CD4-positive, alpha-beta T cell treated with Interleukin-12 subunit alpha and Interleukin-12 subunit beta, for 1 hour (primary cell): Measurements from ENCODE around the gene XPO6.
"Not testable (repeated sequence)": the region's sequence is repeated elsewhere in the genome, so short reads cannot be mapped to it uniquely, and the experiment has no call there.

ENCODE experiments used
- DNase-seq: peaks from one replicate; pipeline ENCODE4 v3.0.0-alpha.2; 2020

Gene XPO6

DNA sequence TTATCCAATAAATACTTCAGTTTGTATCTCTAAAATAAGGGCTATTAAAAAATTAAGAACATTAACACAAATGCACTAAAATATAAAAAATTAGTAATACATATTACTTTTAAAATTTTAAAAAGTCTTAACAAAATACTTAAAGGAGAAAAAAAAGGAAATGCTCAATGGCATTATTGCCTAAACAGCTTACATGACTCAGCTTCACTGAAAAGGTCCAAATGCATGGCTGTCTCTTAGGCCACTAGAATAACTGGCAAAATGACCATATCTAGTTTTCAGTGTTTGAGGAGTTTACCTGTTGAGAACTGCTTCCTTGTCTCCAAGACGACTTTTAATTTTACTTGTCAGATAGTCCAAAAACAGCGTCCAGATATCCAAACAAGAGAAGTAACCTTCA is 66.0 kb downstream of the XPO6 start:
- no peak for DNase-seq

DNA sequence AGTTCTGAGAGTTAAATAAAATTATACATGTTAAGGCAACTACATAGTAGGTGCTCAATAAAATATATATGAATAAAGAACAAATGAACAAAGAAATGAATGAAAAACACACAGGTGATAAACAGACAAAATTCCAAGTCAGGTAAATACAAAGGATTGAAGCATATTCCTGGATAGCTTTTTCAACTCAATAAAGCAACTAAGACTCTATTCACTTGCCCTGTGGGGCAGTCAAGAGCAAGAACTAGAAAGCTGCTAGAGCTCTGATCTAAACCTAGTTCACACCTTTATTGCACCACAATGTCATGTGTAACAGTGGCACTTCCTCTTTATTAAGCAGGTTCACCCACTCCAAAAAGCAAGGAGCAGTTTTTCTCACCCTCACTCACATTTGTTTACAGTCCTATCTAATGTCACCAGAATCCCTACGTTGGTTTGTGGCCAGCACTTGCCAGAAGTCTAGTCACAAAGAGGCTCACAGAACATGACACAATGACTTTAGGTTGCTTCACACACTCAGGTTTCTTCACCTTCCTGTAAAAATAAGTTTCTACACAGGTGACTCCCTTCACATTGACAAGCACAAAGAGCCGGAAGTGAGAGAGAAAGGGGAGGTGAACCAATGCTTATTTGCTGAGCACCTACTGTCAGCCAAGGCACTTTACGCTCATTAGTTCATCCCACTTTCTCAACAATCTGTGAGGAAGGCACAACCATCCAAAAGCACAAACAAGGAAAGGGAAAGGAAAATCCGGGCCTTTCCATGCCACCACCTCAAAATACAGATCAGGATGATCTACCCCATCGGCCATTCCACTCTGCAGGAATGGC is 70.8 kb downstream of the XPO6 start:
- peak; percentile 87 for DNase-seq

DNA sequence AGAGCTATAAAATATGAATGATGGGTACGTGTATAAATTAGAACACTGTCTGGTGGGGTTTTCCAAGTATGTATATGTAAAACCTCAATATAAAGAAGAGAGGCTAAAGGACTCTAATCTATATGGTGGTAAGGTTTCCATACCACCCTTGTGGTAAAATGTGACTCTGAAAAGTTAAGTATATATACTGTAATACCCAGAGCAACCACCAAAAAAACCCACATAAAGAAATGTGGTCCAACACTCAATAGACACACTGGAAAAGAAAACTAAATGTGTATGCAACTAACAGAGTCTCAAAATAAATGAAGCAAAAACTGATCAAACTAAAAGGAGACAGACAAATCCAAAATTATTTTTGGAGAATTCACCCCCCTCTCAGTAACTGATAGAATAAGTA is 72.2 kb downstream of the XPO6 start:
- DNase-seq = peak; percentile 43

DNA sequence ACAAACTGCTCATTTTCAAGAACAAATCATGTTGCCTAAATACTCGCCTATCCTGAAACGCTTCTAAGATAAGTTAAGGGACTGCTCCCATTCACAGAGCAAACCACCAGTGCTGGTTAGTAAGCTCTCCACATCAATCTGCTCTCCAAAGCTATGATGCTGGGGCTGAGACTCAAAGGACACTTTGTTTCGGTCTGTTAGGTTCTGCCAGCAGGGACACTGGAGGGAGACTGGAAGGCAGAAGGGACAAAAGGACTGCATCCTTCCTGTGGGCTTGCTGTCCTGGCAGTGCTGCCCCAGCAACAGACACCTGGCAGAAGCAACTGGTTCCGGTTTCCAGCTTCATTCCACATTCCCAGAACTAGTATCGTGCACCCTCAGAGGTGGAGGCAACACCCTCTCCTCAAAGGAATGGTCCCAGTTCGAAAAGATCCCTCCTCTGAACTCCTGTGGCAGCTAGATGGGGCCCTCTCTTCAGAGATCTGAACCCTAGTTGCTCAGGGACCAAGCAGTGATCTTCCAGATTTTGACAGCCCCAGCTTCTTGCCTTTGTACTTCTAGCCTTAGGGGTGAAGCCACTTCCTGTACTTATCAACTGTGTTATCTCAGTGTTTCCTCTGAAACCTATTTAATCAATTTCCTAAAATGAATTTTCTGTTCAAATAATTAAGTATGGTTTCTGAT is 74.9 kb downstream of the XPO6 start:
- DNase-seq = peak; percentile 74

DNA sequence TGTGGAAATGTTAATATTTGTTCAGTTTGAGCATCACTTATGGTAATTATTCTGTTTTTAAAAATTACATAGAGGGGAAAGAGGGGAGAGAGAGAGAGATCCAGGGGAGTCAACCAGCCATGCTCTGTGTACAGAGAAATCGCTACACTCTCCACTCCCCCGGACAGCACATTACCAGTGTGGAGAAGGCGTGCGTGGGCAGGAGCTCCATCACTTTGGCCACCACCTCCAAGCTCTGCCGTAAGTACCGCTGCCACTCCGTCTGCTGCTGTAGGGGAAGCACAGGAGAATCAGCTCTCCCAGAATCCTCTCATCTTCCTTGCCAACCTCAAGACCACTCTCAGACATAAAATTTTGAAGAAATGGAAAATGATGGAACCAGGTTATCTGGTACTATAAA is 78.1 kb downstream of the XPO6 start:
- no peak for DNase-seq

DNA sequence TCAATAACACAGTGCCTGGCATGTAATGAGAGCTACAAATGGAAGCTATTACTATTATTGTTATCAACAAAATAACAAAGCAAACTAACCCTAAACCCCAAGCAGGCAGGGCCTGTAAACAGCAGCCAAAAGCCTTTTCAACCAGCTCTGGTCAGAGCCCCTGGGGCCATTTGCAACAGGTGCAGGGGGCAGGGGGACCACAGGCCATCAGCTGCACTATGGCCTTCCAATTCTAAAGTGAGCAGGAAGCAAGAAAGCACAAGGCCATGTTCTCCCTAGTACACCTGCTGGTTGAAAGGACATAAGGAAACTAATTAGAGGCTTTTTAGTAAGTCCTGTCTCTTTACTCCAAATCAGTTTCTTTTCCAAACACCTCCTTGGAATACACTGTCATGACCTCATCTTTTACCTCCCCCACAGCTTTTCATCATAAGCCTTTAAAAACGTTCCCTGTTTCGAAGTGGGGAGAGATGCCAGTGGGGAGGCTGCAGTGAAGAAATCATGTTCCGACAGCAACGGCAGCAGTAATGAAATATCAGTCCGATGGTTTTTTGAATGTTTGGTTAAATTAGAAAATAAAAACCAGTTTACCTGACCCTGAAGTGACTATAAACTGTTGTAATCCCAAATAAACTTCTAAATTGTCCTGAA is 79.9 kb downstream of the XPO6 start:
- DNase-seq = no peak

DNA sequence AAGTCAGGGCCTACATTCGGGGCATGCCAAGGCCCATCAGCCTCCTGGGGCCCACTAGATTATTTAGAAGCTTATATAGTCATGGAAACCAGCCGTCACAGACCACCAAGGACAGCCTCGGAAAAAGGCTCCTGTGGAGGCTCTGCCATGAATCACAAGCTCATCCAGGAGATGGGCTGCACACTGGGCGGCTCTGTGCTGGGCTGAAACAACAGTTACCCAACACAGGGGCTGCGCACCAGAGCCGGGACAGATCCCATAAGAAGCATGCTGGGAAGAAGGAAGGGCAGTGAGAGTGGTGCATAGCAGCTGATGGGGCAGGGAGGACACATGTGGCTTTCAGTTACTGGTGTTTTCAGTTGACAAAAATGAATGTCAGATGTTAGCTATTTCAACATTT is 80.6 kb downstream of the XPO6 start:
- DNase-seq = no peak

DNA sequence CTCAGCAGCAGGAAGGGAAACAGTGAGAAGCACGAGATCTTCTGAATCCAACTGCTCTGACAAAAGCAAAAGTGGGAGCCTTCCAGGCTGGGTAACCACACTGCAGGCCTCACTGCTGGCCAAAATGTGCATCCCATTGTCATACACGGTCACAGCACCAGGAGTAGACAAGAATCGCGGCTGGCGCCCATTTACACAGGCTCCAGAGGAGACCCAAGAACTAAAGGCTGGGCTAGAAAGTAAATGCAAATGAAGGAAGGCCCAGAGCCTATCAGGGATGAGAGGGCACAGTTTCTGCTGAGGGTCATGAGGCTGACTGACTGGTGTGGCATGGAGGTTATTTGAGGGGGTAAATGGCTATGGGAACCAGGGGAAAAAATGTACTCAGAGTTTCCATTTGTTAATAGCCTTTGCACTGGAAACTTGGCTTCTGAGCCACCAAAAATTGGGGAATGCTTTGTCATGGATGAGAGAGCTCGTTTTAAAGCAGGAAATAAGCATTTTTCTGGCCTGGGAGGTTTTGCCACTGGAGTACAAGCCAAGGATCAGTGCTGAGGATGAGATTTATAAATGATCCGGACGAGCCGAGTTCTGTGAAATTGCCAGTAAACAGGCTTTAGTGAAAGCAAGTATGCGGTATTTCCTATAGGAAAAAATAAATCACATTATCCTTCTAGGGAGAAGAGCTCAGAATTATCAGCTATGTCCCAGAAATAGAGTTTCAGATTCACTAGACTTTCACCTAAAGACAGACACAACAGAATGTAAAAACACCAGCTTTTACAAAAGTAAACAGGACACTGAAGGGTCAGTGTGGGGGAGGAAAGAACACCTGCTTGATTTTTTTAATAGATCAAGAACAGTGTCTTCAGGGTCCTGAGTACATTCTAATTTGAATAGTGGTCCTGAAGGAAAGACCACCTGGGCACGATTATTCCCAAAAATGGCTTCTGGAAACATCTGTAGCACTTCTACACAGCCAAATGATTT is 81.4 kb downstream of the XPO6 start:
- DNase-seq = no peak

DNA sequence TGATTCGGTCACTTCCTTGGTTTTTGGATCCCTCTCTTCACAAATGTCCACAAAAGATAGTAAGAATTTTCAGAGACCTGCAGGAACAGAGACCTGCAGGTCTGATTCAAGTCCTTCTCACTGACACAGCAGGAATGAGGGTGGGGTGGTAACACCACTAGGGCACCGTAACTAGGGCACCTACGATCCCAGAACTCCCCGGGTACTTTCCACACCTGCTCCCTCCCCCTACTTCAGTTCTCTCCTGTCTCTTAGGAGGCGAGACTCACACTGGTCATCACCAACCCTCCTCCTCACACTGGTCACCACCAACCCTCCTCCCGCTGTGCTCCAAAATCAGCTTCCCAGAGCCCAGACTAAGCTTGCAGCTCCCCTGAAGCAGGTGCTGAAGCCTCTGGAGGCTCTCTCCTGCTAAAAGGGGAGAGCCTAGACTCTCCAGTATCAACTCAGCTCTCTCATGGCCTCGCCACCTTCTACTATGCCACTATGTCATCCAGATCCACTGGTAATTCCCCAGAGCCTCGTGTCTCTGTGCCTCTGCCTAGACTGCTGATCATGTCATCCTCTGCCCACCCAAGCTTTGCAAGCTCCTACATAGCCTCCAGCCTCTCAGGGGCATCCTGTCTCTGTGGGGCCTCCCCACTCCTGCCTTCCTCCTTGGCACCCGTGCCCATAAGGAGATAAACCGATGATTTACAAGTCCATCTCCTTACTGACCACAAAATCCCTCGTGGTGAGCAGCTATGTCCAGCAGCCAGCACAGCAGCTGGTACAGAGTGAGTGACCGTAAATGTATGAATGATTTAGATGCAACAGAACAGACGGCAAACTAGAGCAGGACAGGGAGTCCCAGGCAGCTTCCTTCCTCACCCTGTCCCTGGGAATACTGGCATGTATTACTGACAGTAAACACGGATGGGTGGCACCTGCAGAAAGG is 84.8 kb downstream of the XPO6 start:
- no peak for DNase-seq

DNA sequence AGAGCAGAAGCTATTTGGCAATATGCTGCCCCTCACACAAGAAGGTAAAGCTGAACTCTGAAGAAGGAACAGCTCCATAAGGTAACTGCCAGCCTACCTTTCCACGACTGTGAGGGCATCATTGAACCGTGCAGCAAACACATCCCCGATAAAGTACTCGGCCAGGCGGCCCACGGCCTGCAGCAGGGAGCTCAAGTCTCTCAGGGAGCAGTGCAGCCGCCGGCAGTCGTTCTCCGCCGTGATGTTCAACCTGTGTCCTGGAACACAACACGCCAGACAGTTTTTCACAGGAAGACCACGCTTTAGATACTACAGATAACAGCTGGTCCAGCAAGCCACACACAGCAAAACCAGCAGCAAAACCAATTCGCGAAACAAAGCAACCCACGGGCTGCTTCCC is 86.2 kb downstream of the XPO6 start:
- no peak for DNase-seq

DNA sequence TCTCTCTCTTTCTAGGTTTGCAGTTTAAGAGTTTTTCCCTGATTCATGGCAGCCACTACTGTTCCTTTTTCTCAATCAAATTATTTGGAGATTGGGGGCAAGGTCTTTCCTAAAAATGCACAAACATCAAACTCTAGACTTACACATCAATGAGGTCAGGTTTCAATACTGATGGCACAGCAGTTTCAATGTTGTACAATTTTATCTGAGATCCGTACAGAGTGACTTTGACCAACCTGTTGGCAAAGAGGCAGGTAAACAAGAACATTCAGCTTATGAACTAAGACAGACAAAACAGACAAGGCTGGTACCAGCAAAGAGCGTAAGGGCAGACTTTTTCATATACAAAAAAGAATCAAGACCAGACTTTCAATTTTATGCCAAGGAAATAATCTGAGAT is 90.2 kb downstream of the XPO6 start:
- DNase-seq = no peak

DNA sequence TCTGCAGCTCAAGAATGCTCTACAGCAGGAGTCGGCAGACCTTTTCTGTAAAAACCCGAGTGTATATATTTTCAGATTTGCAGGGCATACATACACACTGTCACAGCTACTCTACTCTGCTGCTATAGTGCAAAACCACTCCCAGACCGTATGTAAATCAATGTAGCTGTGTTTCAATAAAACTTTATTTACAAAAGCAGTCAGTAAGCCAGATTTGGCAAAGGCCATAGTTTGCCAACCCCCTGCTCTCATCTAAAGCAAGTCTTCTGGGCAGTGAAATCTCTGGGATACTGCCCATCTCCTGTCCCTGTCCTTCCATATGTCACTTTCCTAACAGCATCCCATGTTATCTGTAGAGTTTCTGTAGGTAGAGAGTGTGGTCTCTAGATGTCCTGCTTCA is 91.0 kb downstream of the XPO6 start:
- DNase-seq = no peak

DNA sequence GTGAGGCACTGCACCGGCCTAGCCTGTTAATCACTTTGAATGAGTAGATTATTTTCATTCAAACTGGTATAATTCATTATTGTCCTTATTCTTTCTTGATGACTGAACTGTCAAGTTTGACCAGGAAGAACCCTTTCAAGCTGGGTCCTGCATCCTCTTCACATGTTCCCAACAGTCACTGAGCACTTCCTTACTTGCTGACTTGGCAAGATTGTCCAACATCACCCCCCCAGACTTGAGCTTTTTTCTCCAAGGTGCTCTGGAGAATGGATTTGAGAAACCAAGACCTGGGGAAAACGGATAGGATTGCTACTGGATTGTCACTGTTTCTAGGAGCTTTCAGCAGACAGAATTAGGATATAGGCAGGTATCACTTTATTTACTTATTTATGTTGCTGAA is 93.1 kb downstream of the XPO6 start:
- no peak for DNase-seq

DNA sequence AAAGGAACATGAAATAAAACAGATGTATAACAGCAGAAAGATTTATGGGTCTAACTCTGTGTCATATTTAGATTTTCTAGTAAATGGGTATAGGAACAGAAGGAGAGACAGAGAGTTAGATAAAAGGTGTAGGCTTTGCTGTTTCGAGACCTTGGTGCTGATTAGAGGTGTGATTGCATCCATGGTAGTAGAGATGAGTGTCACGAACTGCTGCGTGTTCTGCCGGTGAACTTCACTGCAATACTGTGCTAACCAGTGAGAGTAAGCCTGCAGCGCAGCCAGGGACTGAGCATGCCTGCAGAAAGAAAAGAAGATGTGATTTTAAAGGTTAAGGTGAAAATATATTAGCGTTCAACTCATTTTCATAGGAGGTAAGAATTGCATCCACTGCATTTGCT is 94.6 kb downstream of the XPO6 start:
- no peak for DNase-seq

DNA sequence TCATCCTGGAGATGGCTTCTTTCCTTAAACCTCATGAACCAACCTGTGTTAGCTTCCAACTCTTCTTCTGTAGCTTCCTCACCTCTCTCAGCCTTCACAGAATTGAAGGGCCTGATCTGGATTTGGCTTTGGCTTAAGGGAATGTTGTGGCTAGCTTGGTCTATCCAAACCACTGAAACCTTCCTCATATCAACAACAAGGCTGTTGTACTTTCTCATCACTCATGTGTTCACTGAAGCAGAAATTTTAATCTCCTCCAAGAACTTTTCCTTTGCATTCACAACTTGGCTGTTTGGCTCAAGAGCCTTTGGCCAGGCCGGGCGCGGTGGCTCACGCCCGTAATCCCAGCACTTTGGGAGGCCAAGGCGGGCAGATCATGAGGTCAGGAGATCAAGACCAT is 95.9 kb downstream of the XPO6 start:
- DNase-seq = not testable (repeated sequence)

DNA sequence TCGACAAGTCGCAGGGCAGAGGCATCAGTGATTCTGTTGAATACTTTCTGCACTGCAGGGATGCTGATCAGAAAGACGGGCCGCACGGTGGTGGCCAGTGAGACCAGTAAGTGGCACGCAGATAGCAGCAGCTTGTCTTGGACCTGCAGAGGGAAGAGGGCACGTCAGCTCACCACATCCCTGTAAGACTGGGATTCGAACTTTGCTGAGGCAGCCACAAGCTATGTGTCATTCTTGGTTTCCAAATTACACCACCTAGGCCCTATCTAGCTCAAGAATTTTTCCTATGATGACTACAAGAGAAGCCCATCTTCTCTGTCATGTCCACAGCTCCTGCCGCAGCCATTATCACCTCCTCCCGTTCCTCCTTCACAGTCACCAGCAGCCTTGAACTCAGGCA is 98.9 kb downstream of the XPO6 start:
- no peak for DNase-seq

DNA sequence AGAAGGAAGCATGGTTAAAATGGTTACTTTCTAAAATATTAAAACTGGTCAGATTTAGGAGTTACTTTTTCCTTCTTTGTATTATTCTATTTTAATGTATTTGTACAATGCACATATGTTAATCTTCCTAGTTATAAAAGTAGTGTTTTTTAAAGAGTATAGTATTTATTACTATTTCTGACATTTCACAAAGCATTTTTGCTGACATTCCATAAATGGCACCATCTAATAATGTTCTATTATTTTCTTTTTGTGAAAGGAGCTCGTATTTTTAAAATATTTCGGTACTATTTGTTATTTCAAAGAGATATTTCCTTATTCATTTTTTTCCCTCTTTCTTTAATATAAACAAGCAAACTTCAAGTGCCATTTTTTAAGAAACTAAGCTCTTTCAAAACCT is 100.8 kb downstream of the XPO6 start:
- DNase-seq = no peak

DNA sequence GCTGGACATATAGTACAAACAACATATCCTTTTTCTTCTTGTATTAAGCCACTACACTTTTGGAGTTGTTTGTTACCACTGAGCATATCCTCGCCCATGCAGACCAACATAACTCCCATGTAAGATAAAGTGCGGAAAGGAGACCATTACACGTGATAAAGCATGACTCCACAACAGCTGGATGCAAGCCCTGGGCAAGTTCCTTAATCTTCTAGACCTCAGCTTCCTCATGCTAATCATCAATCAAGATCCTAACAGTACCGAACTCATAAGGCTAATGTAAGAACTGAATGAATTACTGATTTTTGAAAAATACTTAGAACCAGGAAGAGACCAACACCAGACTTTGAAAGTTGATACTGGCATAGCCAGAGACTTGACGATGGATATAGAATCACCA is 101.3 kb downstream of the XPO6 start:
- DNase-seq = no peak

DNA sequence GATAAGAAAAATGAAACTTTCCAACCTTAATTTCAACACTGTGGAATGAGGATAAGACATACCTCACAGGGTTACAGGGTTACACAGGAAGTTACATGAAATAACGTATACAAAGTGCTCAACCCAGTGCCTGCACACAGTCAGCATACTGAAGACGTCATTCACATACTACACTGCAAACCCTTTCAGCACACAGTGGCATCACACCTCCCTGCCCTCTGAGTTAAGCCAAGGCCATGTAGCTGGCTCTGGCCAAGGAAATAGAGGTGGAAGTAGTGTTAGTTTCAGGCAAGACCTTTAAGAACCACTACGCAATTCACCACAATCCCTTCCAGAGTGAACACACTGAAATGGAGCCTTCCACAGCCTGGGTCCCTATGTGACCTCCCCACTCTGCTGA is 101.7 kb downstream of the XPO6 start:
- no peak for DNase-seq

DNA sequence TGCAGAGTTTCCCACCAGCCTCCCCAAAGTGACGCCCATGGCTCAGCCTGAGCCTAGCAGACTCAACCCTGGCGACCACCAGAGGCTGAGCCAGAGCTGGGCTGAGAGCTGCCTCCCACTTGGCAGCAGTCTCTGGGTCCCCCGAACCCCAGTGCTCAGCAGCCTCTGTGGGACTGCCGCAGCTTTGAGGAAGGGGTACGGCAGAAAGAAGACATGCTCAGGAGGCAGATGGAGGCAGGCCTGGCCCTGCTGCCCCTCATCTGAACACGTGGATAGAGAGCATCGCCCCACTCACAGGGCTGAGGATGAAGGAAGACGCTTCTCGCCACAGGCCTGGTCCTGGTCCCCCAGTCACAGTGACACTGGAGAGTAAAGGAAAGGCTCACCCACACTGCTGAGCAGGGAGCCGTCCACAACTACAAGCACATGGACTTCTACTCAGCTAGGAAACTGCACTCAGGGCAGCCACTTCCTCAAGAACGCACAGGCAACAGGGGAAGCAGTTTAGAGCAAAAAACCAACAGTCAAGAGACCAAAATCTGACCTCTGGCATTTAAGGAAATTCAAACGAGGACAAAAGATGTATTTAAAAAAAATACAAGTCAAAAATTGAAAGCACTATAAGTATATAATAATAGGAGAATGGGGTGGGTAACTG is 103.0 kb downstream of the XPO6 start:
- no peak for DNase-seq

DNA sequence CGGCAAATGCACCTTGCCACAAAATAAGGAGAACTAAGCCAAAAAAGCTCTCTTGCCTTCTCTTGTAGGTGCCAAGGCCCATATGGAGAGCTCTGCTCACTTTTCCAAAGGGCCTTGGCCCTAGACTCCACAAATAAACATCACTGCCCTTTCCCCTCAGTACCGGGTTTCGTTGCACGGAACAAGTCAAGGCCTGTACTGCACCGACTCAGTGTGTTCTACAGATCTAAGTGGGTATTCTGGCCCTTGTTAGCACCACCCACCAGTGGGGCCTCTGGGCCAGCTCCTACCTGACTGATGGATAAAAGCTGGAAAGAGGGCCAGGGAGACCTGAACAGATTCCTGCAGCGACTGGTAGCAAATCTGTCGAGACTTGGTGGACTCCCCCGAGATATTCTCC is 104.5 kb downstream of the XPO6 start:
- DNase-seq = no peak
